Endodermal cell (in vitro differentiated cells): Measurements from ENCODE around the gene PERCC1. TPM values are rescaled to one million over a fixed set of nuclear protein-coding genes. Genes with fewer than 3 reads are reported as not detected.
"Not testable (repeated sequence)": the region's sequence is repeated elsewhere in the genome, so short reads cannot be mapped to it uniquely, and the experiment has no call there.

Source experiments
- DNase-seq: peaks from one replicate; pipeline ENCODE4 v3.0.0-alpha.2; 2017
- H3K27ac ChIP-seq: 2 replicates; pipeline ENCODE4 v1.5.1; 2013; ENCODE audit warnings: mild to moderate bottlenecking, low read depth, low read length, moderate library complexity
- H3K27me3 ChIP-seq: 2 replicates; pipeline ENCODE4 v1.6.1; 2013; ENCODE audit warnings: mild to moderate bottlenecking, low read length, moderate library complexity; ENCODE audit not compliant: insufficient read depth, control insufficient read depth, poor library complexity, severe bottlenecking
- H3K36me3 ChIP-seq: 2 replicates; pipeline ENCODE4 v1.7.0; 2013; ENCODE audit warnings: mild to moderate bottlenecking, low read length, moderate library complexity; ENCODE audit not compliant: control insufficient read depth, insufficient read depth
- H3K4me1 ChIP-seq: one replicate; pipeline ENCODE4 v1.7.0; 2013; ENCODE audit warnings: low read length; ENCODE audit not compliant: control insufficient read depth, insufficient read depth
- H3K4me3 ChIP-seq: 2 replicates; pipeline ENCODE4 v1.5.1; 2013; ENCODE audit warnings: mild to moderate bottlenecking, low read length, moderate library complexity
- H3K9ac ChIP-seq: 2 replicates; pipeline ENCODE4 v1.6.1; 2013; ENCODE audit warnings: mild to moderate bottlenecking, low read length, moderate library complexity; ENCODE audit not compliant: poor library complexity, severe bottlenecking; ENCODE audit errors: extremely low read depth
- H3K9me3 ChIP-seq: 2 replicates; pipeline ENCODE4 v1.6.1; 2013; ENCODE audit warnings: mild to moderate bottlenecking, low read length, moderate library complexity; ENCODE audit not compliant: control insufficient read depth
- H3K27ac Mint-ChIP-seq: 2 replicates; pipeline ENCODE4 v1.8.0; 2020; ENCODE audit warnings: mixed read lengths
- H3K27me3 Mint-ChIP-seq: 2 replicates; pipeline ENCODE4 v1.8.0; 2021; ENCODE audit warnings: mild to moderate bottlenecking, mixed read lengths; ENCODE audit not compliant: insufficient read depth
- H3K36me3 Mint-ChIP-seq: 2 replicates; pipeline ENCODE4 v1.8.0; 2020; ENCODE audit warnings: low read depth, mixed read lengths
- H3K4me1 Mint-ChIP-seq: 2 replicates; pipeline ENCODE4 v1.8.0; 2020; ENCODE audit warnings: mixed read lengths
- H3K4me3 Mint-ChIP-seq: 2 replicates; pipeline ENCODE4 v1.8.0; 2020; ENCODE audit warnings: mild to moderate bottlenecking, moderate library complexity, mixed read lengths
- H3K9me3 Mint-ChIP-seq: 2 replicates; pipeline ENCODE4 v1.8.0; 2020; ENCODE audit warnings: mild to moderate bottlenecking, mixed read lengths
- CTCF ChIP-seq: fragments of 200-600 bp; sonication (generic); conservative IDR thresholded peaks from 2 replicates; pipeline ENCODE4 v1.5.0; 2021; ENCODE audit warnings: antibody characterized with exemption, mild to moderate bottlenecking
- WGBS, 2 experiments: methylation state at CpG; one replicate each; pipeline versions ENCODE4 v1.1.5 to v1.1.7; 2013; ENCODE audit warnings: missing lambda C conversion rate in 2 of 2, mixed read lengths in 1 of 2; ENCODE audit not compliant: insufficient coverage in 1 of 2, insufficient read length in 1 of 2; 5-methylcytosine and 5-hydroxymethylcytosine counted together
- total RNA-seq, 2 donors: library from RNA; stranded (reverse); fragmentation: NEBNext Ultra II Directional in 1 of 2; extraction: Animal tissue kit (Norgen Biotek cat#: 25700) in 1 of 2; gene quantifications; 2 replicates in 1 of 2; 3 replicates in 1 of 2; pipeline ENCODE4 v1.2.1, GENCODE V29; 2021

The PERCC1 gene
- total RNA-seq, 2 donors from 2014 or later = 0.51 to 0.79 TPM

DNA sequence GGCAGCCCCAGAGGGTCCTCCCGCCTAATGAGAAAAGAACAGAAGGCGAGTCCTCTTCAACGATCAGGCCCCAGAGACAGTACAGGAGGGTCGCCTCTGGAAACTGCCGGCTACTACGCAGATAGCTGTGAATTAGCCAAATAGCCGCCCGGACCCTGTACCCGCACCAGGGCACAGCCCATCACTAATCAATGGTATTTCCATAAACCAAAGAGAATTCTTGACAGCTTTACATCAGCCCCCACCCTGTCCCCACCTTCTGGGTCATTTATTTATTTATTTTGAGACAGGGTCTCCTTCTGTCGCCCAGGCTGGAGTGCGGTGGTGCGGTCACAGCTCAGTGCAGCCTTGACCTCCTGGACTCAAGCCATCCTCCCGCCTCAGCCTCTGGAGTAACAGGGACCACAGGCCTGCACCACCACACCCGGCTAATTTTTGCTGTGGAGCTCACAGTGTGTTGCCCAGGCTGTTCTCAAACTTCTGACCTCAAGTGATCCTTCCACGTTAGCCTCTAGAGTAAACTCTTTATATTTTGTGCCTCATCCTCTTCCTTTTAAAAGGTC, 44.8 kb downstream of the PERCC1 start:
- H3K4me1 Mint-ChIP-seq = peaks cover 4% of the 10 kb centered on the region
- peak overlapping the region; percentile 73 for H3K27ac ChIP-seq

DNA sequence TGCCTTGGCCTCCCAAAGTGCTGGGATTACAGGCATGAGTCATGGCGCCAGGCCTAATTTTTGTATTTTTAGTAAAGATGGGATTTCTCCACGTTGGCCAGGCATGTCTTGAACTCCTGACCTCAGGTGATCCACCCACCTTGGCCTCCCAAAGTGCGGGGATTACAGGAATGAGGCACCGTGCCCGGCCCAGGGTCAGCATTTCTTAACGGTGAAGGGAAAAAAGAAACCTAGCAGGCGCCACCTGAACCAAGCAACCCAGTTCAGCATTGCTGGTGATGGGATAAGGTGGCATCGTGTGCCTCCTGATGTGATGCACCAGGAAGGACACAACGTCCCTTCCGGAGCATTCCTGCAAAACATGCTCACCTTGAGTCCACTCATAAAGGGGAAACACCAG, 46.2 kb downstream of the PERCC1 start:
- Mint-ChIP-seq H3K27ac (no peak overlapping the region), H3K9me3 (peaks cover 43% of the 10 kb centered on the region), H3K36me3 (peaks cover 1% of the 10 kb centered on the region), H3K4me1 (peaks cover 4% of the 10 kb centered on the region), H3K4me3 (no peak overlapping the region), H3K27me3 (peaks cover 28% of the 10 kb centered on the region)
- H3K27ac ChIP-seq = no peak overlapping the region
- no peaks in the 10 kb centered on the region for H3K9me3 ChIP-seq
- no peaks in the 10 kb centered on the region for H3K36me3 ChIP-seq
- TF ChIP-seq CTCF = no peak
- H3K4me1 ChIP-seq = no peaks in the 10 kb centered on the region
- H3K4me3 ChIP-seq = no peak overlapping the region
- no peak overlapping the region for H3K9ac ChIP-seq
- DNase-seq = no peak
- no peaks in the 10 kb centered on the region for H3K27me3 ChIP-seq
- WGBS, 2 experiments = 93 to 94% methylated on average over 10 of the region's 10 CpGs

More for the DNA sequence above, 44.8 kb downstream of the PERCC1 start:
- peak overlapping the region; percentile 61 for H3K27ac Mint-ChIP-seq
- no peaks in the 10 kb centered on the region for H3K36me3 ChIP-seq
- peak overlapping the region; percentile 57 for H3K4me3 Mint-ChIP-seq
- TF ChIP-seq CTCF = no peak
- 76 to 82% methylated on average over 8 to 15 of the region's 15 CpGs for WGBS, 2 experiments
- H3K27me3 ChIP-seq = no peaks in the 10 kb centered on the region
- H3K27me3 Mint-ChIP-seq = peaks cover 16% of the 10 kb centered on the region
- H3K36me3 Mint-ChIP-seq = peaks cover 1% of the 10 kb centered on the region
- DNase-seq = no peak
- no peaks in the 10 kb centered on the region for H3K9me3 ChIP-seq
- peaks cover 40% of the 10 kb centered on the region for H3K9me3 Mint-ChIP-seq
- H3K4me3 ChIP-seq = peak overlapping the region; percentile 91
- no peaks in the 10 kb centered on the region for H3K4me1 ChIP-seq
- peak overlapping the region; percentile 86 for H3K9ac ChIP-seq

DNA sequence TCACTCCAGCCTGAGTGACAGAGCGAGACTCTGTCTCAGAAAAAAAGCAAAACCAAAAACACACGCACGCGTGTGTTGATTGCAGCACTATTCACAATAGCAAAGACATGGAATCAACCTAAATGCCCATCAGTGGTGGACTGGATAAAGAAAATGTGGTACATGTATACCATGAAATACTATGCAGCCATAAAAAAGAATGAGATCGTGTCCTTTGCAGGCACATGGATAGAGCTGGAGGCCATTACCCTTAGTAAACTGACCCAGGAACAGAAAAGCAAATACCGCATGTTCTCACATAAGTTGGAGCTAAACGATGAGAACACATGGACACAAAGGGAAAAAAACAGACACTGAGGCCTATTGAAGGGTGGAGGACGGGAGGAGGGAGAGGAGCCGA, 48.1 kb downstream of the PERCC1 start:
- DNase-seq, H3K27me3 ChIP-seq, H3K4me1 Mint-ChIP-seq, H3K36me3 ChIP-seq, H3K27ac ChIP-seq, H3K36me3 Mint-ChIP-seq, H3K27ac Mint-ChIP-seq, H3K4me1 ChIP-seq, H3K9ac ChIP-seq, H3K4me3 ChIP-seq, H3K9me3 ChIP-seq, H3K4me3 Mint-ChIP-seq: not testable (repeated sequence)
- peaks cover 43% of the 10 kb centered on the region for H3K9me3 Mint-ChIP-seq
- WGBS, 2 experiments = 87 to 91% methylated on average over 5 to 9 of the region's 9 CpGs
- H3K27me3 Mint-ChIP-seq = peaks cover 39% of the 10 kb centered on the region
